ENCODE measurements around the gene CERS6.
"Not testable (repeated sequence)": the region's sequence is repeated elsewhere in the genome, so short reads cannot be mapped to it uniquely, and the experiment has no call there.

Gene CERS6

GRCh38 chr2:168496906-168497305 is 40.8 kb downstream of the CERS6 start:
- CTCF ChIA-PET = no interaction called here
- DNase-seq (ENCODE audit: extremely low spot score) = no peak
- POLR2A ChIA-PET = no interaction called here
- TF ChIP-seq FOXK2 (IDR thresholded peaks at IDR 0.05) (no peak), SUZ12 (IDR thresholded peaks at IDR 0.05) (no peak), SP1 (IDR thresholded peaks at IDR 0.05) (no peak), BHLHE40 (IDR thresholded peaks at IDR 0.05; ENCODE audit: borderline replicate concordance) (no peak), L3MBTL2 (conservative IDR thresholded peaks at IDR 0.05) (no peak), NFRKB (IDR thresholded peaks at IDR 0.05) (no peak)

- ChIA-PET CTCF (no interaction called here), POLR2A (no interaction called here)
- no peak for TF ChIP-seq LEF1 (IDR thresholded peaks at IDR 0.05; ENCODE audit: borderline replicate concordance)
- TF ChIP-seq L3MBTL2 (conservative IDR thresholded peaks at IDR 0.05) = no peak
- TF ChIP-seq ARNT (IDR thresholded peaks at IDR 0.05) = no peak
- TF ChIP-seq FOXK2 (IDR thresholded peaks at IDR 0.05) = no peak
- TF ChIP-seq CTBP1 (IDR thresholded peaks at IDR 0.05; ENCODE audit: borderline replicate concordance) = no peak
- TF ChIP-seq PKNOX1 (IDR thresholded peaks at IDR 0.05) = no peak
- no peak for TF ChIP-seq HDGF (IDR thresholded peaks at IDR 0.05; ENCODE audit: borderline replicate concordance)
- TF ChIP-seq FOXM1 (IDR thresholded peaks at IDR 0.05; ENCODE audit: borderline replicate concordance) = no peak
- no peak for TF ChIP-seq ZNF384 (IDR thresholded peaks at IDR 0.05)
- no peak for TF ChIP-seq TARDBP (IDR thresholded peaks at IDR 0.05)
- no peak for TF ChIP-seq BHLHE40 (IDR thresholded peaks at IDR 0.05; ENCODE audit: borderline replicate concordance)
- no peak for TF ChIP-seq SUZ12 (IDR thresholded peaks at IDR 0.05)
- no peak for DNase-seq (ENCODE audit: extremely low spot score)
Measured at GRCh38 chr2:168499500-168499899, 43.4 kb downstream of the CERS6 start.

GRCh38 chr2:168500516-168500915 is 44.4 kb downstream of the CERS6 start:
- TF ChIP-seq SP1 (IDR thresholded peaks at IDR 0.05) (no peak), HDGF (IDR thresholded peaks at IDR 0.05; ENCODE audit: borderline replicate concordance) (no peak), ELF4 (IDR thresholded peaks at IDR 0.05) (no peak), TARDBP (IDR thresholded peaks at IDR 0.05) (no peak), LEF1 (IDR thresholded peaks at IDR 0.05; ENCODE audit: borderline replicate concordance) (no peak), ARNT (IDR thresholded peaks at IDR 0.05) (no peak), FOXM1 (IDR thresholded peaks at IDR 0.05; ENCODE audit: borderline replicate concordance) (no peak), FOXA1 (IDR thresholded peaks at IDR 0.05) (no peak), ZNF384 (IDR thresholded peaks at IDR 0.05) (no peak), PKNOX1 (IDR thresholded peaks at IDR 0.05) (no peak), BHLHE40 (IDR thresholded peaks at IDR 0.05; ENCODE audit: borderline replicate concordance) (no peak), L3MBTL2 (conservative IDR thresholded peaks at IDR 0.05) (no peak)
- ChIA-PET CTCF (no interaction called here), POLR2A (no interaction called here)
- no peak for DNase-seq (ENCODE audit: extremely low spot score)

GRCh38 chr2:168501466-168502065 is 45.5 kb downstream of the CERS6 start:
- no peak for TF ChIP-seq FOXM1 (IDR thresholded peaks at IDR 0.05; ENCODE audit: borderline replicate concordance)
- TF ChIP-seq ZNF384 (IDR thresholded peaks at IDR 0.05) = no peak
- no peak for TF ChIP-seq ELF4 (IDR thresholded peaks at IDR 0.05)
- POLR2A ChIA-PET = no interaction called here
- DNase-seq (ENCODE audit: extremely low spot score) = no peak
- CTCF ChIA-PET = no interaction called here

GRCh38 chr2:168502852-168503251 is 46.8 kb downstream of the CERS6 start:
- POLR2A ChIA-PET; CTCF ChIA-PET; DNase-seq (ENCODE audit: extremely low spot score): not testable (repeated sequence)

- CTCF ChIA-PET = no interaction called here
- POLR2A ChIA-PET = no interaction called here
- no peak for DNase-seq (ENCODE audit: extremely low spot score)
- TF ChIP-seq FOXM1 (IDR thresholded peaks at IDR 0.05; ENCODE audit: borderline replicate concordance) = no peak
- TF ChIP-seq L3MBTL2 (conservative IDR thresholded peaks at IDR 0.05) = no peak
- no peak for TF ChIP-seq CTBP1 (IDR thresholded peaks at IDR 0.05; ENCODE audit: borderline replicate concordance)
- no peak for TF ChIP-seq ELF4 (IDR thresholded peaks at IDR 0.05)
- no peak for TF ChIP-seq TARDBP (IDR thresholded peaks at IDR 0.05)
- no peak for TF ChIP-seq SP1 (IDR thresholded peaks at IDR 0.05)
- no peak for TF ChIP-seq BHLHE40 (IDR thresholded peaks at IDR 0.05; ENCODE audit: borderline replicate concordance)
- no peak for TF ChIP-seq ZNF384 (IDR thresholded peaks at IDR 0.05)
- TF ChIP-seq FOXK2 (IDR thresholded peaks at IDR 0.05) = no peak
- no peak for TF ChIP-seq HDGF (IDR thresholded peaks at IDR 0.05; ENCODE audit: borderline replicate concordance)
- TF ChIP-seq NFRKB (IDR thresholded peaks at IDR 0.05) = no peak
Measured at GRCh38 chr2:168503901-168504300, 47.8 kb downstream of the CERS6 start.

- no peak for TF ChIP-seq BHLHE40 (IDR thresholded peaks at IDR 0.05; ENCODE audit: borderline replicate concordance)
- no peak for TF ChIP-seq CTBP1 (IDR thresholded peaks at IDR 0.05; ENCODE audit: borderline replicate concordance)
- TF ChIP-seq HDGF (IDR thresholded peaks at IDR 0.05; ENCODE audit: borderline replicate concordance) = no peak
- no peak for TF ChIP-seq NFRKB (IDR thresholded peaks at IDR 0.05)
- TF ChIP-seq PKNOX1 (IDR thresholded peaks at IDR 0.05) = no peak
- TF ChIP-seq ARNT (IDR thresholded peaks at IDR 0.05) = no peak
- no peak for TF ChIP-seq SP1 (IDR thresholded peaks at IDR 0.05)
- no peak for TF ChIP-seq FOXM1 (IDR thresholded peaks at IDR 0.05; ENCODE audit: borderline replicate concordance)
- TF ChIP-seq FOXK2 (IDR thresholded peaks at IDR 0.05) = no peak
- TF ChIP-seq SUZ12 (IDR thresholded peaks at IDR 0.05) = no peak
- POLR2A ChIA-PET = no interaction called here
- CTCF ChIA-PET = no interaction called here
- no peak for DNase-seq (ENCODE audit: extremely low spot score)
Measured at GRCh38 chr2:168504323-168504722, 48.3 kb downstream of the CERS6 start.

Data from HEK293T (cell line).